Mucosa of stomach (tissue), 1 donor: ENCODE data around the gene SAMD10.
A peak's percentile ranks its signal among the peaks of the same experiment; 100 is the strongest.

ENCODE experiments used
- H3K27me3 ChIP-seq: one replicate; pipeline ENCODE4 v1.7.0; 2013; ENCODE audit warnings: mild to moderate bottlenecking, low read length; ENCODE audit not compliant: control insufficient read depth, insufficient read depth
- H3K36me3 ChIP-seq: one replicate; pipeline ENCODE4 v1.7.0; 2013; ENCODE audit warnings: low read length; ENCODE audit not compliant: control insufficient read depth, insufficient read depth
- H3K4me1 ChIP-seq: one replicate; pipeline ENCODE4 v1.7.0; 2013; ENCODE audit warnings: mild to moderate bottlenecking, low read length; ENCODE audit not compliant: control insufficient read depth, insufficient read depth
- H3K4me3 ChIP-seq: one replicate; pipeline ENCODE4 v1.7.0; 2013; ENCODE audit warnings: low read length
- H3K9ac ChIP-seq: one replicate; pipeline ENCODE4 v1.7.0; 2013; ENCODE audit warnings: mild to moderate bottlenecking, low read length, moderate library complexity
- H3K9me3 ChIP-seq: one replicate; pipeline ENCODE4 v1.7.0; 2013; ENCODE audit warnings: mild to moderate bottlenecking, low read length, moderate library complexity; ENCODE audit not compliant: control insufficient read depth
- donor health status: Pancreatic carcinoma.

The SAMD10 gene

DNA sequence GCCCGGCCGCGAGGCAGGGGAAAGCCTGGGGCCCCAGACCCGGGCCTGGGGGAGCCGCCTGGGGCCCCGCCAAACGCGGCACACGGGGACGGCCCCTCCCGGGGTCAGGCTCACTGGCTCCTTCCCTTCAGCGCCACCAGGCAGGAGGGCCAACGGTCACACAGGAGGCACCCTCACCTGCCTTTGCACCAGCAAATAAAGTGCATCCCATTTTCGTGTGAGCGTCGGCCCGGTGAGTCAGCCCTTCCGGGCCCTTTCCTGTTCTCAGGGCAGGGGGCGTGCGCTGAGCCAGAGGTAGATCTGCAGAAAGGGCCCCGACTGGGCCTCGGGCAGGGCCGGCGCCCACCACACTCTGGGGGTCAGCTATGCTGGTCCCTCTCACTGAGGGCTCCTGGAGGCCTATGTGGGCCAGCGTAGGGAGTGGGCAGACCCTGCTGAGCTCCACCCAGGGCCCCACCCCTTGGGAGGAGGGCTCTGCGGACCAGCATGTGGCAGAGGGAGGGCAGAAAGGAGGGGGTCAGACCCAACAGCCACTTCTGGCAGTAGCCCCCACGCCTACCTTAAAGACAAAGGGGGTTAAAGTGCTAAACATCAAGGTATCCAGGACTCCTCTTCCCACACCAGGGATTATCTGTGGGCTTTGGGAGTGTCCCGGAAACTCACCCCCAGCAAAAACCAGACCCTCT lies 22.3 kb downstream of the SAMD10 start:
- peak overlapping the region; percentile 55 for H3K9ac ChIP-seq
- peaks cover 41% of the 10 kb centered on the region for H3K4me1 ChIP-seq
- H3K9me3 ChIP-seq: no peaks in the 10 kb centered on the region
- no peaks in the 10 kb centered on the region for H3K27me3 ChIP-seq
- H3K4me3 ChIP-seq: peak overlapping the region; percentile 41
- H3K36me3 ChIP-seq: no peaks in the 10 kb centered on the region

DNA sequence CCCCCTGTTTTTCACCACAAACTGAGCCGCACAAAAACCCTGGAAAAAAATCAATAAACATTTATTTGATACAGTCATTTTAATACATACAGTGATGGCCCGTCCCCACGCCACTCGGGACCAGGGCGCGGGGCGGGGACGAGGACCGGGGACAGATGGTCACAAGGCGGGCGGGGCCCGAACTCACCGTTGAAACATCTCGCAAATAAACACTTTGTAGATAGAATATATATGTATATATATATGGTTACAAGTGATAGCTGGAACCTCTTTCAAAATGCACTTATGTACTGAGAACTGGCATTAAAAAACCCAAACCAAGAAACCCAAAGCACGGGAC lies 22.8 kb downstream of the SAMD10 start:
- Histone ChIP-seq H3K27me3 (no peaks in the 10 kb centered on the region), H3K36me3 (no peaks in the 10 kb centered on the region), H3K9me3 (no peaks in the 10 kb centered on the region), H3K4me3 (peak overlapping the region; percentile 41), H3K9ac (peak overlapping the region; percentile 55), H3K4me1 (peaks cover 46% of the 10 kb centered on the region)

DNA sequence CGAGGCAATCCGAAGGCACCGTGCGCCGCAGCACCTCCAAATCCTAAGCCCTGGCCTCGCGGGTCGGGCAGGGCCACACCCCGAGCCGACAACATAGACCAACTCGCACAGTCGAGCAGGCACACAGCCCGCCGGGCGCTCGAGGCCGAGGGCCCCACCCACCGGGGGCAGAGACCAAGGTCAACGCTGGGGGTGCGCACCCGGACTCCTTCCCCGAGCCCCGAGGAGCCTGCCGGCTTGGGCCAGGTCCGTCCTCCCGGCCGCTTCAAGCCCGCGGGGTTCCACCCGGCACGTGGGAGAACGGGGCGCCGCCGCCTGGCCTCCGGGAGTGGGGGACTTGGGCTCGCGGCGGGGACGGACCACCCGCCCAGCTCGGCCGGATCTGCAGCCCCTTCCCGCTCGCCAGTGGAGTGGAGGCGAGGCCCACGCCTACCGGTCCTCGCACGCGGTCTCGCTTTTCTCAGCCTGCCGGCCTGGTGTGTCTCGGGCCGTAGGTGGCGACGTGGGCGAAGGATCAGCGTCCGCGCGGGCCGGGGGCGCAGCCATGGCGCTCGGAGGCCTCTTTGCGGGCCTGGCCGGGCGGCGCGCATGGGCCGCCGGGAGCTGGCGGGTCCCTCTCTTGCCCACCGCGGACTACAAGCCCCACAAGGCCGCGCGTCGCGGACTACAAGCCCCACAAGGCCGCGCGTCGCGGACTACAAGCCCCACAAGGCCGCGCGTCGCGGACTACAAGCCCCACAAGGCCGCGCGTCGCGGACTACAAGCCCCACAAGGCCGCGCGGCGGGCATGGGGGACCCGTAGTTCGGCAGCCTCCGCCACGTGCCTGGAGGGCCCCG lies 23.4 kb downstream of the SAMD10 start, which contains the start of gene UCKL1:
UCKL1 (minus strand) TSS at position 590 of the 837 bp plus-strand sequence; CDS start at position 546, 44 bp downstream.
- peaks cover 52% of the 10 kb centered on the region for H3K4me1 ChIP-seq

DNA sequence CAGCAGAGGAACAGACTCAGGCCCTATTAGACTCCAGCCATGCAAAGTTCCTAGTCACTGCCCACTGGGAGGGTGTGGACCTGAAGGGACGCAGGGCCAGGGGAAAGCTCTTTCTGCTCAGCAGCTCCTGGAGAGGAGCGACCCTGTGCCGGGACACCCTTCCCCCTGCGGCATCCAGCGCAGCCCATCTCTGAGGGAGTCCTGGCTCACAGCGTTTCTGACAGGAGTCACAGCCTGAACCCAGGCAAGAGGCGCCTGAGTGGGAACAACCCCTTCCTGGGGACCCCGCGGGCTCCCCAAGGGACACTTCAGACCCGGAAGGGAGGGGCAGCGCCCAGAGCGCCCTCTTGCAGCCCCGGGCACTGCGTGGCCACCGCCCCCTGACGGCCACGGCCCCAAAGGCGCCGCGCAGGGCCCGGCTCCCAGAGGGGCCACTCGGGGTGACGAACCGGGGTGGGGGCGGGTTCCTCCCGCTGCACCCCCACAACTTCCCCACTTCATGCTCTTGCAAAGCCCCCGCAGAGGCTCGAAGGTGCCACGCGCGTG lies 24.1 kb downstream of the SAMD10 start:
- H3K9ac ChIP-seq: peak overlapping the region; percentile 82
- H3K36me3 ChIP-seq: no peaks in the 10 kb centered on the region
- H3K4me1 ChIP-seq: peaks cover 59% of the 10 kb centered on the region
- no peaks in the 10 kb centered on the region for H3K9me3 ChIP-seq
- H3K27me3 ChIP-seq: no peaks in the 10 kb centered on the region
- H3K4me3 ChIP-seq: peak overlapping the region; percentile 56

More for the DNA sequence above, 23.4 kb downstream of the SAMD10 start, which contains the start of gene UCKL1:
- H3K36me3 ChIP-seq: no peaks in the 10 kb centered on the region
- peak within 1 kb of the TSS; percentile 56 for H3K4me3 ChIP-seq
- H3K27me3 ChIP-seq: no peaks in the 10 kb centered on the region
- H3K9ac ChIP-seq: peak within 1 kb of the TSS; percentile 82
- H3K9me3 ChIP-seq: no peaks in the 10 kb centered on the region

DNA sequence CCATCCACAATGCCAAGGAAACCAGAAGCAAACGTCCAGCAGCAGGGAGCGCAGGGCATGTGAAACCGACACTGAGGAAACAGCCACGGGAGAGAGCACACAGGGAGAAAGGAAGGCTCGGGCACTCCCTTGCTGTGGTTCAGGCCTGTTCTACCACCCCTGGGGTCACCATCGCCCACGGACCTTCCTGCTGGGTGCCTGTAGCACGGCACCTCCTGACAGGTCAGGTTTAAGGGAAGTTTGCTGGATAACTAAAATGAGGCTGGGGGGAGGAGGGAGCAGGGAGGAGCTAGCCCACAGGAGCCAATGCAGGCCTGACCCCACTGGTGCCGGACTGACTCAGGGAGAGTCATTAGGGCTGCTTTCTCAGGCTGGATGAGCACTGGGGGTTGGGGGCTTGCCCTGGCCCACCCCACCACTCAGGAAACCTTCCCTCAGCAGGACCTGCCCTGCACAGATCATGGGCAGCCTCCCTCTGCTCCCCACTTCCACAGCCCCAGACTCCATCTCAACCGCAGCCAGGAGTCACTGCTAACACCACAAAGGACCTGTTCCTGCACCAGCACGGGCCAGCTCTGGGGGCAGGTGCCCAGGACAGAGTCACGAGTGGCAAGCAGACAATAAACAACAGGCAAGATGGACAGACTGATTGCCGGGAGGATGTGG lies 25.5 kb downstream of the SAMD10 start:
- Histone ChIP-seq H3K9ac (peak overlapping the region; percentile 31), H3K4me1 (peaks cover 74% of the 10 kb centered on the region)

DNA sequence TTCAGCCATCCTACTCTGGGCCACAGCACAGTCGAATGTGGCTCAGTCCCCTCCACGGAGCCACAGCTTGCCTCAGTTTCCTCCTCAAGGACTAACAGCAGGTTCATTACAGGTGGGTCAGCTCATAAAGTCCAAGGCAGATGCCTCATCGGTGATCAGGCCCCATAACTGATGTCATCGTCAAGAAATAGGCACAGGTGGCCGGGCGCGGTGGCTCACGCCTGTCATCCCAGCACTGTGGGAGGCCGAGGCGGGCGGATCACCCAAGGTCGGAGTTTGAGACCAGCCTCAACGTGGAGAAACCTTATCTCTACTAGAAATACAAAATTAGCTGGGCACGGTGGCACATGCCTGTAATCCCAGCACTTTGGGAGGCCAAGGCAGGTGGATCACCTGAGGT lies 26.7 kb downstream of the SAMD10 start:
- peaks cover 78% of the 10 kb centered on the region for H3K4me1 ChIP-seq
- no peaks in the 10 kb centered on the region for H3K36me3 ChIP-seq
- no peaks in the 10 kb centered on the region for H3K27me3 ChIP-seq
- no peak overlapping the region for H3K4me3 ChIP-seq
- H3K9ac ChIP-seq: no peak overlapping the region
- no peaks in the 10 kb centered on the region for H3K9me3 ChIP-seq

More for the DNA sequence above, 25.5 kb downstream of the SAMD10 start:
- H3K36me3 ChIP-seq: no peaks in the 10 kb centered on the region
- no peaks in the 10 kb centered on the region for H3K9me3 ChIP-seq
- no peak overlapping the region for H3K4me3 ChIP-seq
- no peaks in the 10 kb centered on the region for H3K27me3 ChIP-seq

DNA sequence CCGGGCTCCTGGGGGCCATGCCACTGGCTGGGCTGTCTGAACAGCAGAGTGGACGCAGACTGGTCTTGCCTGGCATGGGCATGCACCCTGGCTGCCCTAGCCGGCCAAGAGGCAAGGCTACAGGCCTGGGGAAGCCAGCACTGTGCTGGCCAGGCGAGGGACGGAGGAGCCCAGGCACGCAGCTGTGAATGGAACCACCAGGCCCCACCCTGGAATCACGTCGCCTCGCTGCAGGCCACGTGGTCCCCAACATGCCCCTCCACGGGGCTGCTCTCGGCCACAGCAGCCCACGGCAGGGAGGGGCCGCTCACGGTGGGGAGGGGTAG lies 27.3 kb downstream of the SAMD10 start:
- no peak overlapping the region for H3K4me3 ChIP-seq
- peaks cover 78% of the 10 kb centered on the region for H3K4me1 ChIP-seq
- H3K9ac ChIP-seq: peak overlapping the region; percentile 22
- H3K27me3 ChIP-seq: no peaks in the 10 kb centered on the region
- H3K36me3 ChIP-seq: no peaks in the 10 kb centered on the region
- no peaks in the 10 kb centered on the region for H3K9me3 ChIP-seq

DNA sequence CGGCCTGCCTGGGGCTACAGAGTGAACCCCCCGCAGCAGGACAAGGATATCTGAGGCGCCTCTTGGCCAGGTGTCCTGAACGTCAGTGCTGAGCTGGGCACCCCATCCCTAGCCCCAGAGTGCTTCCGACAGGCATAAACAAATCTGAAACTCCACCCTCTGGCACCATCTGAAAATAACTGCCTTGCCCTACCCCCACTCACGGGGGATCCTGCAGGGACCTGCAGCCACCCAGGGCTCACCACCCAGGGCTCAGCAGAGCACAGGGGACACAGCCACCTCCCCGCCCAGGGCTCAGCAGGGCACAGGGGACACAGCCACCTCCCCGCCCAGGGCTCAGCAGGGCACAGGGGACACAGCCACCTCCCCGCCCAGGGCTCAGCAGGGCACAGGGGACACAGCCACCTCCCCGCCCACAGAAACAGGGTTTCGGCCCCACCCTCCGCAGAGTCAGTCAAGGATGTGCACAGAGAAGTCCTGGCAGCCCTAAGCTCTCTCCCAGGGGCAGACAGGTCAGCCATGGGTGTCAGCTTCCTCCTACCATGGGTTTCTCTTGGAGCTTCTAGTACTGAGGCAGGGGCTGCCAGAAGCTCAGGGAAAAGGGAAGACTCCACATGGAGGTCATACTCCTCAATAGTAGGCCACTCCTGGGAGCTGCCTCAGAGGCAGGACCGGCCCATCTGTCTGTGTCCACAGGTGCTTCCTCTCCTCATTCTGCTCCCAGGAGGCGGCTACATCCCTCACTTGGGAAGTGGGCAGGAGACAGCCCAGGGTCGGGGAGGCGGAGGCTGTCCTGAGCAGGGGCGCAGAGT lies 27.8 kb downstream of the SAMD10 start:
- Histone ChIP-seq H3K4me1 (peaks cover 76% of the 10 kb centered on the region), H3K27me3 (no peaks in the 10 kb centered on the region), H3K9me3 (no peaks in the 10 kb centered on the region), H3K9ac (peak overlapping the region; percentile 47), H3K36me3 (no peaks in the 10 kb centered on the region), H3K4me3 (no peak overlapping the region)

DNA sequence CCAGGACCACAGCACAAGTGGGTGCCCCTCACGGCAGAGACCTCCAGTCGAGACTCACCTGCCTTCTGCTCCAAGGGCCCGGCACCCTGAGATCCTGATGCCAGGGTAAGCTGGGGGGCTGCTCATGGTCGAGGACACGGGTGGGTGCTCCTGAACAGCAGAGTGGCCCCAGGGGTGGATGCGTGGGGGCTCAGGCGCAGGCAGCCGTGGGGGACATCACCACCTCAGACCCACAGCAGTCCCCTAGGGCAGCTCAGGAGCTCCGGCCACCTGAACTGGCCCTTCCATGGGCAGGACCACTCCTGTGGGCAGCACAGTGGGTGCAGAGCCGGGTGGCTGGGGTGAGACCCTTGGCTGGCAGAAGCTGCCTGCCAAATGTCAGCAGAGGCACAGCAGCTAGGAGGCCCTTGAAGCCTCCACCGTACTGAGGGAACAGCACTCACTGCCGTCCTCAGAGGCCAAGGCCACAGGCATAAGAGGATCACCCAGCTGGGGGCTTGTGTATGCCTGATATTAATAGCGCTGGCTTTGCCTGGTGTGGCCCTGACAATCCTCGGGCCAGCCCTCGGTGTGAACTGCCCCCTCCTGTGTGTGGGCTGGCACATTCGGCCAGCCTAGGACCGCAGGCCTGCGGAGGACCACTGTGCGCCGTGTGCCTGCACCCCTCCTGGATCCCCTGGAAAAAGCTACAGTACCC lies 28.6 kb downstream of the SAMD10 start:
- H3K36me3 ChIP-seq: no peaks in the 10 kb centered on the region
- peaks cover 76% of the 10 kb centered on the region for H3K4me1 ChIP-seq
- H3K27me3 ChIP-seq: no peaks in the 10 kb centered on the region
- H3K9me3 ChIP-seq: no peaks in the 10 kb centered on the region
- H3K9ac ChIP-seq: peak overlapping the region; percentile 47
- no peak overlapping the region for H3K4me3 ChIP-seq

DNA sequence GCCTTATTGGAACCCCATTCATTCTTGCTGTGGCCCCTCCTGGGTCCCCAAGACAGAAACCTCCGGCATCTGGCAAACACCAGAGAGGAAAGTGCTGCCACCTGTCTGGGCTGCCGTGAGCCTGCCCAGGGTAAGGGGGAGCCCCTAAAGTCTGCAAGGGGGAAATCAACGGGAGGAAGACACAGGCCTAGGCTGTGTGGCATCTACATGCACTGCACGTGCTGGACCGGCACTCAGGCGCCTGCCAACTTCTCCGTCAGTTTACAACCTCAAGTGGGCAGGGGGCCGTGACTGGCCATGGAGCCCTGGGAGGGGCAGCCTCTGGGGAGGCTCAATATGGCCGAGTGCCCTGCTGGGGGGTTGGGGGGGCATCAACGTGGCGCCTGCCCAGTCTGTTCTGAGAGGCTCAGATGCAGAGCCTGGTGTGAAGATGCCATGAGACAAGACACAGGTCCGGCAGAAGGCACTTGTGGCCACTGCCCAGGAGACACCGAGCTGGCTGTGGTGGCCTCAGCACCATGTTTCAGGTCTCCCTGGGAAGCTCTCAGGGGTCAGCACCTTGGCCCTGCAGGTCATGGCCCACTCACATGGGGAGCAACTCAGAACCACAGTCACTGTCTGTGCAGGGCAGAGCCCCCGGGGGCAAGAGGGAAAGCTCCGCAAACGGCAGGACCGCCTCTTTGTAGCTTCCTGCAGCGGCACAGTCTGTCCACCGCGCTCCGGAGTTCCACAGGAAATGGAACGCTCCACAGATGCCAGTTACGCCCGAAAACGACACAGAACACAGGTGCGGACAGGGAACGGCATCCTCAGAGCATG lies 31.6 kb downstream of the SAMD10 start:
- no peak overlapping the region for H3K4me3 ChIP-seq
- peaks cover 57% of the 10 kb centered on the region for H3K4me1 ChIP-seq

More for the DNA sequence above, 31.6 kb downstream of the SAMD10 start:
- peaks cover 4% of the 10 kb centered on the region for H3K36me3 ChIP-seq
- H3K9me3 ChIP-seq: no peaks in the 10 kb centered on the region
- peak overlapping the region; percentile 20 for H3K9ac ChIP-seq
- no peaks in the 10 kb centered on the region for H3K27me3 ChIP-seq
